Measurements from ENCODE around the gene ZNF764. TPM values are rescaled to one million over a fixed set of nuclear protein-coding genes. Genes with fewer than 3 reads are reported as not detected.
A peak's percentile ranks its signal among the peaks of the same experiment; 100 is the strongest.

ZNF764 gene
- total and polyA plus RNA-seq, 9 of the 15 experiments (the other 6 are each of a cell fraction or from before 2014, with no cell fraction given), result 0.69 to 10.1 (median 4.1) TPM

DNA sequence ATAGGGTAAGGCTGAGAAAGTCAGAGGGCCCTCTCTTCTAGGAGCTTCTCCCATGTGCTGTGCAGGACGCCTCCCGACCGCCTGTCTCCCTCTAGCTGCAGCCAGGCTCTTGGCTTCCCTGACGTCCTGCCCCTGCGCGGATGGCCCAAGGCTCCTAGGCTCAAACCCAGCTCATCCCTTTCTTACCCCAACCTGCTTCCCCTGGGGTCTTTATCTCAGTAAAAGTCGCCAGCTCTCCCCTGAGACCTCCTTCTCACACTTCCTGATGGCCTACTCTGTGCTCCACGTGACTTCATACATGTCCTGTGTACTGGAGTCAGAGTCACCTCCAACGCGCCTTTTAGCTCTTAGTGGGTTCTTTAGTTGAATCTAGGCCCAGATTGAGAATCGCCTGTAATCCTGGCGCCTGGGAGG is 22.4 kb downstream of the ZNF764 start (continued):
- TF ChIP-seq, protein P1, sequence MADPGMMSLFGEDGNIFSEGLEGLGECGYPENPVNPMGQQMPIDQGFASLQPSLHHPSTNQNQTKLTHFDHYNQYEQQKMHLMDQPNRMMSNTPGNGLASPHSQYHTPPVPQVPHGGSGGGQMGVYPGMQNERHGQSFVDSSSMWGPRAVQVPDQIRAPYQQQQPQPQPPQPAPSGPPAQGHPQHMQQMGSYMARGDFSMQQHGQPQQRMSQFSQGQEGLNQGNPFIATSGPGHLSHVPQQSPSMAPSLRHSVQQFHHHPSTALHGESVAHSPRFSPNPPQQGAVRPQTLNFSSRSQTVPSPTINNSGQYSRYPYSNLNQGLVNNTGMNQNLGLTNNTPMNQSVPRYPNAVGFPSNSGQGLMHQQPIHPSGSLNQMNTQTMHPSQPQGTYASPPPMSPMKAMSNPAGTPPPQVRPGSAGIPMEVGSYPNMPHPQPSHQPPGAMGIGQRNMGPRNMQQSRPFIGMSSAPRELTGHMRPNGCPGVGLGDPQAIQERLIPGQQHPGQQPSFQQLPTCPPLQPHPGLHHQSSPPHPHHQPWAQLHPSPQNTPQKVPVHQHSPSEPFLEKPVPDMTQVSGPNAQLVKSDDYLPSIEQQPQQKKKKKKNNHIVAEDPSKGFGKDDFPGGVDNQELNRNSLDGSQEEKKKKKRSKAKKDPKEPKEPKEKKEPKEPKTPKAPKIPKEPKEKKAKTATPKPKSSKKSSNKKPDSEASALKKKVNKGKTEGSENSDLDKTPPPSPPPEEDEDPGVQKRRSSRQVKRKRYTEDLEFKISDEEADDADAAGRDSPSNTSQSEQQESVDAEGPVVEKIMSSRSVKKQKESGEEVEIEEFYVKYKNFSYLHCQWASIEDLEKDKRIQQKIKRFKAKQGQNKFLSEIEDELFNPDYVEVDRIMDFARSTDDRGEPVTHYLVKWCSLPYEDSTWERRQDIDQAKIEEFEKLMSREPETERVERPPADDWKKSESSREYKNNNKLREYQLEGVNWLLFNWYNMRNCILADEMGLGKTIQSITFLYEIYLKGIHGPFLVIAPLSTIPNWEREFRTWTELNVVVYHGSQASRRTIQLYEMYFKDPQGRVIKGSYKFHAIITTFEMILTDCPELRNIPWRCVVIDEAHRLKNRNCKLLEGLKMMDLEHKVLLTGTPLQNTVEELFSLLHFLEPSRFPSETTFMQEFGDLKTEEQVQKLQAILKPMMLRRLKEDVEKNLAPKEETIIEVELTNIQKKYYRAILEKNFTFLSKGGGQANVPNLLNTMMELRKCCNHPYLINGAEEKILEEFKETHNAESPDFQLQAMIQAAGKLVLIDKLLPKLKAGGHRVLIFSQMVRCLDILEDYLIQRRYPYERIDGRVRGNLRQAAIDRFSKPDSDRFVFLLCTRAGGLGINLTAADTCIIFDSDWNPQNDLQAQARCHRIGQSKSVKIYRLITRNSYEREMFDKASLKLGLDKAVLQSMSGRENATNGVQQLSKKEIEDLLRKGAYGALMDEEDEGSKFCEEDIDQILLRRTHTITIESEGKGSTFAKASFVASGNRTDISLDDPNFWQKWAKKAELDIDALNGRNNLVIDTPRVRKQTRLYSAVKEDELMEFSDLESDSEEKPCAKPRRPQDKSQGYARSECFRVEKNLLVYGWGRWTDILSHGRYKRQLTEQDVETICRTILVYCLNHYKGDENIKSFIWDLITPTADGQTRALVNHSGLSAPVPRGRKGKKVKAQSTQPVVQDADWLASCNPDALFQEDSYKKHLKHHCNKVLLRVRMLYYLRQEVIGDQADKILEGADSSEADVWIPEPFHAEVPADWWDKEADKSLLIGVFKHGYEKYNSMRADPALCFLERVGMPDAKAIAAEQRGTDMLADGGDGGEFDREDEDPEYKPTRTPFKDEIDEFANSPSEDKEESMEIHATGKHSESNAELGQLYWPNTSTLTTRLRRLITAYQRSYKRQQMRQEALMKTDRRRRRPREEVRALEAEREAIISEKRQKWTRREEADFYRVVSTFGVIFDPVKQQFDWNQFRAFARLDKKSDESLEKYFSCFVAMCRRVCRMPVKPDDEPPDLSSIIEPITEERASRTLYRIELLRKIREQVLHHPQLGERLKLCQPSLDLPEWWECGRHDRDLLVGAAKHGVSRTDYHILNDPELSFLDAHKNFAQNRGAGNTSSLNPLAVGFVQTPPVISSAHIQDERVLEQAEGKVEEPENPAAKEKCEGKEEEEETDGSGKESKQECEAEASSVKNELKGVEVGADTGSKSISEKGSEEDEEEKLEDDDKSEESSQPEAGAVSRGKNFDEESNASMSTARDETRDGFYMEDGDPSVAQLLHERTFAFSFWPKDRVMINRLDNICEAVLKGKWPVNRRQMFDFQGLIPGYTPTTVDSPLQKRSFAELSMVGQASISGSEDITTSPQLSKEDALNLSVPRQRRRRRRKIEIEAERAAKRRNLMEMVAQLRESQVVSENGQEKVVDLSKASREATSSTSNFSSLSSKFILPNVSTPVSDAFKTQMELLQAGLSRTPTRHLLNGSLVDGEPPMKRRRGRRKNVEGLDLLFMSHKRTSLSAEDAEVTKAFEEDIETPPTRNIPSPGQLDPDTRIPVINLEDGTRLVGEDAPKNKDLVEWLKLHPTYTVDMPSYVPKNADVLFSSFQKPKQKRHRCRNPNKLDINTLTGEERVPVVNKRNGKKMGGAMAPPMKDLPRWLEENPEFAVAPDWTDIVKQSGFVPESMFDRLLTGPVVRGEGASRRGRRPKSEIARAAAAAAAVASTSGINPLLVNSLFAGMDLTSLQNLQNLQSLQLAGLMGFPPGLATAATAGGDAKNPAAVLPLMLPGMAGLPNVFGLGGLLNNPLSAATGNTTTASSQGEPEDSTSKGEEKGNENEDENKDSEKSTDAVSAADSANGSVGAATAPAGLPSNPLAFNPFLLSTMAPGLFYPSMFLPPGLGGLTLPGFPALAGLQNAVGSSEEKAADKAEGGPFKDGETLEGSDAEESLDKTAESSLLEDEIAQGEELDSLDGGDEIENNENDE (IDR thresholded peaks at IDR 0.05; ENCODE audit: low read depth, low read length), result no peak
- TF ChIP-seq ETV1 (tag; conservative IDR thresholded peaks at IDR 0.05; ENCODE audit: low read depth) (no peak), FOXP1 (CRISPR knock-in tag; IDR thresholded peaks at IDR 0.05) (peak; percentile 85; the same call in 1 of the 2 replicates), EP300 (IDR thresholded peaks at IDR 0.05; ENCODE audit: low read length) (no peak), ZNF695 (CRISPR knock-in tag; IDR thresholded peaks at IDR 0.05) (no peak), ZNF780A (CRISPR knock-in tag; IDR thresholded peaks at IDR 0.05) (no peak), FOXK1 (CRISPR knock-in tag; IDR thresholded peaks at IDR 0.05; ENCODE audit: borderline replicate concordance) (no peak), TCF7 (IDR thresholded peaks at IDR 0.05; ENCODE audit: borderline replicate concordance) (no peak), POLR2B (IDR thresholded peaks at IDR 0.05; ENCODE audit: low read depth, partially characterized antibody) (no peak), POLR3G (IDR thresholded peaks at IDR 0.05; ENCODE audit: extremely low read depth, insufficient read length, insufficient replicate concordance) (no peak), KLF10 (CRISPR knock-in tag; IDR thresholded peaks at IDR 0.05) (no peak)
- TF ChIP-seq, protein P2, sequence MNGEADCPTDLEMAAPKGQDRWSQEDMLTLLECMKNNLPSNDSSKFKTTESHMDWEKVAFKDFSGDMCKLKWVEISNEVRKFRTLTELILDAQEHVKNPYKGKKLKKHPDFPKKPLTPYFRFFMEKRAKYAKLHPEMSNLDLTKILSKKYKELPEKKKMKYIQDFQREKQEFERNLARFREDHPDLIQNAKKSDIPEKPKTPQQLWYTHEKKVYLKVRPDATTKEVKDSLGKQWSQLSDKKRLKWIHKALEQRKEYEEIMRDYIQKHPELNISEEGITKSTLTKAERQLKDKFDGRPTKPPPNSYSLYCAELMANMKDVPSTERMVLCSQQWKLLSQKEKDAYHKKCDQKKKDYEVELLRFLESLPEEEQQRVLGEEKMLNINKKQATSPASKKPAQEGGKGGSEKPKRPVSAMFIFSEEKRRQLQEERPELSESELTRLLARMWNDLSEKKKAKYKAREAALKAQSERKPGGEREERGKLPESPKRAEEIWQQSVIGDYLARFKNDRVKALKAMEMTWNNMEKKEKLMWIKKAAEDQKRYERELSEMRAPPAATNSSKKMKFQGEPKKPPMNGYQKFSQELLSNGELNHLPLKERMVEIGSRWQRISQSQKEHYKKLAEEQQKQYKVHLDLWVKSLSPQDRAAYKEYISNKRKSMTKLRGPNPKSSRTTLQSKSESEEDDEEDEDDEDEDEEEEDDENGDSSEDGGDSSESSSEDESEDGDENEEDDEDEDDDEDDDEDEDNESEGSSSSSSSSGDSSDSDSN (IDR thresholded peaks at IDR 0.05; ENCODE audit: borderline replicate concordance in 1 of 2, low read depth in 2 of 2, low read length in 2 of 2), result 0 out of 4 replicates have a peak, but pooled peaks of 1 of the 2 experiments have one; percentile 48
- TF ChIP-seq, protein P3, sequence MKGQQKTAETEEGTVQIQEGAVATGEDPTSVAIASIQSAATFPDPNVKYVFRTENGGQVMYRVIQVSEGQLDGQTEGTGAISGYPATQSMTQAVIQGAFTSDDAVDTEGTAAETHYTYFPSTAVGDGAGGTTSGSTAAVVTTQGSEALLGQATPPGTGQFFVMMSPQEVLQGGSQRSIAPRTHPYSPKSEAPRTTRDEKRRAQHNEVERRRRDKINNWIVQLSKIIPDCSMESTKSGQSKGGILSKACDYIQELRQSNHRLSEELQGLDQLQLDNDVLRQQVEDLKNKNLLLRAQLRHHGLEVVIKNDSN (CRISPR knock-in tag; IDR thresholded peaks at IDR 0.05), result peak; percentile 83

All from K562 (cell line).